GM12878 (cell line): ENCODE data around the gene SLC45A2.

Experiments
- BRCA1 ChIP-seq: IDR thresholded peaks from 2 replicates; pipeline ENCODE4 v1.6.1; 2011; ENCODE audit warnings: low read depth, low read length, improper control_type of control experiment
- EP300 ChIP-seq, 2 experiments: fragments of 150-350 bp in 1 of 2; IDR thresholded peaks; 2 replicates each; pipeline ENCODE4 v1.6.1; 2011 to 2012; ENCODE audit warnings: low read depth in 2 of 2, low read length in 2 of 2, borderline replicate concordance in 1 of 2, improper control_type of control experiment in 1 of 2, inconsistent platforms in 1 of 2; ENCODE audit not compliant: control insufficient read depth in 1 of 2
- EZH2 ChIP-seq: IDR thresholded peaks from 2 replicates; pipeline ENCODE4 v1.6.1; 2012; ENCODE audit warnings: low read depth, mild to moderate bottlenecking, control low read depth, inconsistent platforms, low read length, borderline replicate concordance; ENCODE audit not compliant: control insufficient read depth
- FOS ChIP-seq: IDR thresholded peaks from 3 replicates; pipeline ENCODE4 v1.6.1; 2011; ENCODE audit warnings: borderline replicate concordance; ENCODE audit not compliant: insufficient read length; ENCODE audit errors: extremely low read depth
- IKZF2 ChIP-seq, 2 experiments: fragments of 450-650 bp; IDR thresholded peaks; 2 replicates each; pipeline ENCODE4 v1.6.1; 2017; ENCODE audit warnings: mild to moderate bottlenecking in 2 of 2, moderate library complexity in 2 of 2
- NFIC ChIP-seq: IDR thresholded peaks from 2 replicates; pipeline ENCODE4 v1.6.1; 2012; ENCODE audit warnings: low read depth, mild to moderate bottlenecking, inconsistent platforms, low read length, moderate library complexity
- SIN3A ChIP-seq: IDR thresholded peaks from 2 replicates; pipeline ENCODE4 v1.6.1; 2012; ENCODE audit warnings: low read depth, low read length, improper control_type of control experiment
- SPI1 ChIP-seq: IDR thresholded peaks from 2 replicates; pipeline ENCODE4 v1.6.1; 2011; ENCODE audit warnings: low read depth, mild to moderate bottlenecking, low read length, moderate library complexity, borderline replicate concordance; ENCODE audit not compliant: insufficient read depth
- SREBF1 ChIP-seq: IDR thresholded peaks from 2 replicates; pipeline ENCODE4 v1.6.1; 2012; ENCODE audit warnings: mild to moderate bottlenecking, low read length
- STAT1 ChIP-seq: fragments of 450-650 bp; conservative IDR thresholded peaks from 2 replicates; pipeline ENCODE4 v1.6.1; 2014; ENCODE audit warnings: antibody characterized with exemption, mild to moderate bottlenecking
- TF ChIP-seq, protein P1 (sequence below), 3 experiments: IDR thresholded peaks in 2 of 3; conservative IDR thresholded peaks in 1 of 3; 2 replicates each; pipeline ENCODE4 v1.5.1; 2011; ENCODE audit warnings: low read depth in 3 of 3, low read length in 3 of 3, mild to moderate bottlenecking in 3 of 3, control low read depth in 2 of 3, moderate library complexity in 2 of 3, inconsistent platforms in 1 of 3, mixed read lengths in 1 of 3; ENCODE audit not compliant: control insufficient read depth in 2 of 3, insufficient read depth in 1 of 3; ENCODE audit errors: extremely low read depth in 1 of 3
- TF ChIP-seq, protein P2 (sequence below): IDR thresholded peaks from 2 replicates; pipeline ENCODE4 v1.6.1; 2012; ENCODE audit warnings: low read depth, low read length, improper control_type of control experiment
- TF ChIP-seq, protein P3 (sequence below): fragments of 450-650 bp; IDR thresholded peaks from 2 replicates; pipeline ENCODE4 v1.6.1; 2018; ENCODE audit warnings: mild to moderate bottlenecking, low read depth, moderate library complexity; ENCODE audit not compliant: partially characterized antibody
- TF ChIP-seq, protein P4 (sequence below): IDR thresholded peaks from 2 replicates; pipeline ENCODE4 v1.6.1; 2011; ENCODE audit warnings: low read depth, mild to moderate bottlenecking, low read length, moderate library complexity, borderline replicate concordance; ENCODE audit errors: extremely low read depth

DNA sequence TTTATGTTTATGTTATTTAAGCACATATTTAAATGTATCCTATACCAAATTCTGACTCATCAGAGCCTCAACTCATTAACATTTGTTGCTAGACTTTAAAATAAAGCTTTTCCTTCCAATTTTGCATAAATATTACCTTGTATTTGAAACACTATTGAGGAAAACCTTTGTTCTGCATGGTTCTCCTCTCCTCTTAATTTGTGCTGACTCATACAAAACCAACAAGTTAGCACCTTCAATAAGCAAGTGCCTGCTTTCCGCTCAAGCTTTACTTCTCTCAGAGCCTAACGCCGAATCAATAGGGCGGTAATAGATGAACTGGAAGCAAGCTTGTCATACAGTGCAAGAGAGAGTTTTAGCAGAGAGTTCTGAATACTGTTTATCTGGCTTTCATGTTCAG is 15.5 kb upstream of the SLC45A2 start:
- TF ChIP-seq, protein P1, sequence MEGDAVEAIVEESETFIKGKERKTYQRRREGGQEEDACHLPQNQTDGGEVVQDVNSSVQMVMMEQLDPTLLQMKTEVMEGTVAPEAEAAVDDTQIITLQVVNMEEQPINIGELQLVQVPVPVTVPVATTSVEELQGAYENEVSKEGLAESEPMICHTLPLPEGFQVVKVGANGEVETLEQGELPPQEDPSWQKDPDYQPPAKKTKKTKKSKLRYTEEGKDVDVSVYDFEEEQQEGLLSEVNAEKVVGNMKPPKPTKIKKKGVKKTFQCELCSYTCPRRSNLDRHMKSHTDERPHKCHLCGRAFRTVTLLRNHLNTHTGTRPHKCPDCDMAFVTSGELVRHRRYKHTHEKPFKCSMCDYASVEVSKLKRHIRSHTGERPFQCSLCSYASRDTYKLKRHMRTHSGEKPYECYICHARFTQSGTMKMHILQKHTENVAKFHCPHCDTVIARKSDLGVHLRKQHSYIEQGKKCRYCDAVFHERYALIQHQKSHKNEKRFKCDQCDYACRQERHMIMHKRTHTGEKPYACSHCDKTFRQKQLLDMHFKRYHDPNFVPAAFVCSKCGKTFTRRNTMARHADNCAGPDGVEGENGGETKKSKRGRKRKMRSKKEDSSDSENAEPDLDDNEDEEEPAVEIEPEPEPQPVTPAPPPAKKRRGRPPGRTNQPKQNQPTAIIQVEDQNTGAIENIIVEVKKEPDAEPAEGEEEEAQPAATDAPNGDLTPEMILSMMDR (IDR thresholded peaks at IDR 0.05 in 2 of 3, conservative IDR thresholded peaks at IDR 0.05 in 1 of 3; ENCODE audit: control insufficient read depth in 2 of 3, extremely low read depth in 1 of 3, insufficient read depth in 1 of 3, low read depth in 3 of 3, low read length in 3 of 3) = no peak
- TF ChIP-seq, protein P2, sequence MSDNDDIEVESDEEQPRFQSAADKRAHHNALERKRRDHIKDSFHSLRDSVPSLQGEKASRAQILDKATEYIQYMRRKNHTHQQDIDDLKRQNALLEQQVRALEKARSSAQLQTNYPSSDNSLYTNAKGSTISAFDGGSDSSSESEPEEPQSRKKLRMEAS = no peak
- TF ChIP-seq EP300 (IDR thresholded peaks at IDR 0.05; ENCODE audit: borderline replicate concordance in 1 of 2, control insufficient read depth in 1 of 2, low read depth in 2 of 2, low read length in 2 of 2) (no peak), FOS (no peak), STAT1 (no peak), SIN3A (no peak), EZH2 (no peak), BRCA1 (no peak), IKZF2 (IDR thresholded peaks at IDR 0.05) (no peak), NFIC (no peak), SREBF1 (no peak), SPI1 (no peak)
- TF ChIP-seq, protein P3, sequence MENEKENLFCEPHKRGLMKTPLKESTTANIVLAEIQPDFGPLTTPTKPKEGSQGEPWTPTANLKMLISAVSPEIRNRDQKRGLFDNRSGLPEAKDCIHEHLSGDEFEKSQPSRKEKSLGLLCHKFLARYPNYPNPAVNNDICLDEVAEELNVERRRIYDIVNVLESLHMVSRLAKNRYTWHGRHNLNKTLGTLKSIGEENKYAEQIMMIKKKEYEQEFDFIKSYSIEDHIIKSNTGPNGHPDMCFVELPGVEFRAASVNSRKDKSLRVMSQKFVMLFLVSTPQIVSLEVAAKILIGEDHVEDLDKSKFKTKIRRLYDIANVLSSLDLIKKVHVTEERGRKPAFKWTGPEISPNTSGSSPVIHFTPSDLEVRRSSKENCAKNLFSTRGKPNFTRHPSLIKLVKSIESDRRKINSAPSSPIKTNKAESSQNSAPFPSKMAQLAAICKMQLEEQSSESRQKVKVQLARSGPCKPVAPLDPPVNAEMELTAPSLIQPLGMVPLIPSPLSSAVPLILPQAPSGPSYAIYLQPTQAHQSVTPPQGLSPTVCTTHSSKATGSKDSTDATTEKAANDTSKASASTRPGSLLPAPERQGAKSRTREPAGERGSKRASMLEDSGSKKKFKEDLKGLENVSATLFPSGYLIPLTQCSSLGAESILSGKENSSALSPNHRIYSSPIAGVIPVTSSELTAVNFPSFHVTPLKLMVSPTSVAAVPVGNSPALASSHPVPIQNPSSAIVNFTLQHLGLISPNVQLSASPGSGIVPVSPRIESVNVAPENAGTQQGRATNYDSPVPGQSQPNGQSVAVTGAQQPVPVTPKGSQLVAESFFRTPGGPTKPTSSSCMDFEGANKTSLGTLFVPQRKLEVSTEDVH = no peak
- TF ChIP-seq, protein P4, sequence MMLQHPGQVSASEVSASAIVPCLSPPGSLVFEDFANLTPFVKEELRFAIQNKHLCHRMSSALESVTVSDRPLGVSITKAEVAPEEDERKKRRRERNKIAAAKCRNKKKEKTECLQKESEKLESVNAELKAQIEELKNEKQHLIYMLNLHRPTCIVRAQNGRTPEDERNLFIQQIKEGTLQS = no peak
